Urothelium cell line (cell line): ENCODE data around the gene GOLIM4.

ENCODE experiments used
- DNase-seq: peaks from one replicate; pipeline ENCODE4 v3.0.0; 2011; ENCODE audit warnings: low spot score, mixed read lengths
- FAIRE-seq: peaks from 2 replicates; lab custom pipeline; 2011; peaks lifted over from hg19 to GRCh38; lab: Jason Lieb, UNC

The GOLIM4 gene

GRCh38 chr3:168100777-168101492, 5.2 kb upstream of the GOLIM4 start:
- FAIRE-seq, result no peak
- DNase-seq, result no peak

- DNase-seq, result no peak
- no peak for FAIRE-seq
Observed at GRCh38 chr3:168097381-168097780, 1.7 kb upstream of the GOLIM4 start.

- DNase-seq (peak; percentile 64), FAIRE-seq (no peak)
Observed at GRCh38 chr3:168096210-168096652, 507 bp upstream of the GOLIM4 start.

- DNase-seq, result peak; percentile 68
- FAIRE-seq, result no peak
Observed at GRCh38 chr3:168094877-168095610, 680 bp downstream of the GOLIM4 start.

GRCh38 chr3:168094580-168094876, 1.2 kb downstream of the GOLIM4 start:
- DNase-seq (no peak), FAIRE-seq (no peak)

- no peak for FAIRE-seq
- no peak for DNase-seq
Observed at GRCh38 chr3:168093790-168094189, 1.9 kb downstream of the GOLIM4 start.

- DNase-seq, result no peak
- no peak for FAIRE-seq
Observed at GRCh38 chr3:168093229-168093628, 2.5 kb downstream of the GOLIM4 start.

- DNase-seq, result no peak
- no peak for FAIRE-seq
Observed at GRCh38 chr3:168091941-168092340, 3.8 kb downstream of the GOLIM4 start.

- no peak for FAIRE-seq
- no peak for DNase-seq
Observed at GRCh38 chr3:168091302-168091858, 4.3 kb downstream of the GOLIM4 start.

- FAIRE-seq (no peak), DNase-seq (no peak)
Observed at GRCh38 chr3:168090306-168091085, 5.2 kb downstream of the GOLIM4 start.

- no peak for DNase-seq
- no peak for FAIRE-seq
Observed at GRCh38 chr3:168089179-168089771, 6.4 kb downstream of the GOLIM4 start.

- DNase-seq (peak; percentile 5), FAIRE-seq (no peak)
Observed at GRCh38 chr3:168088106-168088720, 7.5 kb downstream of the GOLIM4 start.

- FAIRE-seq (no peak), DNase-seq (no peak)
Observed at GRCh38 chr3:168087539-168087938, 8.2 kb downstream of the GOLIM4 start.

- DNase-seq (no peak), FAIRE-seq (no peak)
Observed at GRCh38 chr3:168086541-168087260, 9.0 kb downstream of the GOLIM4 start.

- DNase-seq, result no peak
- no peak for FAIRE-seq
Observed at GRCh38 chr3:168085491-168086119, 10.1 kb downstream of the GOLIM4 start.

GRCh38 chr3:168083906-168084305, 11.8 kb downstream of the GOLIM4 start:
- DNase-seq (no peak), FAIRE-seq (no peak)

- FAIRE-seq (no peak), DNase-seq (no peak)
Observed at GRCh38 chr3:168081856-168082255, 13.9 kb downstream of the GOLIM4 start.

- FAIRE-seq, result no peak
Observed at GRCh38 chr3:168081171-168081771, 14.5 kb downstream of the GOLIM4 start.

More at GRCh38 chr3:168081171-168081771, 14.5 kb downstream of the GOLIM4 start:
- DNase-seq, result no peak
